Ovary (tissue), 3 donors: ENCODE measurements around the gene CTNNA3.

Experiments used
- CTCF ChIP-seq, 3 donors: fragments of 450-650 bp in 2 of 3; fragments of 200-600 bp in 1 of 3; IDR thresholded peaks; one replicate each; pipeline versions ENCODE4 v1.5.1 to v1.8.0; 2016 to 2022; ENCODE audit warnings: antibody characterized with exemption in 3 of 3, mild to moderate bottlenecking in 1 of 3
- EP300 ChIP-seq: sonication (generic); formaldehyde crosslinking; IDR thresholded peaks from one replicate; pipeline ENCODE4 v1.6.1; 2017; ENCODE audit warnings: antibody characterized with exemption
- donor health status: DM: no; HTN: no; CAD: no.

- TF ChIP-seq CTCF (IDR thresholded peaks at IDR 0.05) = no peak
- TF ChIP-seq EP300 = no peak
Observed at GRCh38 chr10:66440568-66440967, 1255.4 kb downstream of the CTNNA3 start.
